ENCODE measurements around the gene HDAC4. TPM values are rescaled to one million over a fixed set of nuclear protein-coding genes. Genes with fewer than 3 reads are reported as not detected.

HDAC4 gene
- total RNA-seq, 1 donor, result 28.3 TPM

DNA sequence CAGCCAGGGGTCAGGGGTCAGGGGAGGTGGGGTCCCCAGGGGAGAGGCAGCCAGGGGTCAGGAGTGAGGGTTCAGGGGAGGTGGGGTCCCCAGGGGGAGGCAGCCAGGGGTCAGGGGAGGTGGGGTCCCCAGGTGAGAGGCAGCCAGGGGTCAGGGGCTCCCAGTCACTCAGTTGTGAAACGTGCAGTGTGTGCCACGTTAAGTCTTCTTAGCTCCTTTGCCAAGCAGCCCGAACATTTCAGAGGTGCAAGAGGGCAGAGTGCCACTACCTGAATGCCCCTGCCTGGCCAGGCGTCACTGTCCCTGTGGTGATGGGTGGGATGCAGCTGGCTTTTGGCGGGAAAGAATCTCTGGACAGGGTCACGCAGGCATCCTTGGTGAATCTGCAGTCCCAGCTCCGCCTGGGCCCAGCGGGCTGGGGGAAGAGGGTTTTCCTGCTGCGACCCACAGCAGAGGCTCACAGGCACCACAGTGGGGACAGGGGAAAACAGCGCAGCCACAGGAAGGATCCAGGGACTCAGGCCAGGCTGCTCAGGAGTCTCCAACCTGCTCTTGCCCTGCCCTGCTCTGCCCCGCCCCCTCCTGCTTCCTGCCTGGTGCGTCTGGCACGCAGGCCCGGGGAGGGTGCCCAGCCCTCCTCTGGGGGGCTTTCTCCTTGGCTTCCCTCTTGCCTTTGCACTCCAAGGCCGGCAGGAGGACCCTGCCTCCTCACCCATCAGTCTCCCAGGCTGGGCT, 364.7 kb downstream of the HDAC4 start:
- TF ChIP-seq, protein P1, sequence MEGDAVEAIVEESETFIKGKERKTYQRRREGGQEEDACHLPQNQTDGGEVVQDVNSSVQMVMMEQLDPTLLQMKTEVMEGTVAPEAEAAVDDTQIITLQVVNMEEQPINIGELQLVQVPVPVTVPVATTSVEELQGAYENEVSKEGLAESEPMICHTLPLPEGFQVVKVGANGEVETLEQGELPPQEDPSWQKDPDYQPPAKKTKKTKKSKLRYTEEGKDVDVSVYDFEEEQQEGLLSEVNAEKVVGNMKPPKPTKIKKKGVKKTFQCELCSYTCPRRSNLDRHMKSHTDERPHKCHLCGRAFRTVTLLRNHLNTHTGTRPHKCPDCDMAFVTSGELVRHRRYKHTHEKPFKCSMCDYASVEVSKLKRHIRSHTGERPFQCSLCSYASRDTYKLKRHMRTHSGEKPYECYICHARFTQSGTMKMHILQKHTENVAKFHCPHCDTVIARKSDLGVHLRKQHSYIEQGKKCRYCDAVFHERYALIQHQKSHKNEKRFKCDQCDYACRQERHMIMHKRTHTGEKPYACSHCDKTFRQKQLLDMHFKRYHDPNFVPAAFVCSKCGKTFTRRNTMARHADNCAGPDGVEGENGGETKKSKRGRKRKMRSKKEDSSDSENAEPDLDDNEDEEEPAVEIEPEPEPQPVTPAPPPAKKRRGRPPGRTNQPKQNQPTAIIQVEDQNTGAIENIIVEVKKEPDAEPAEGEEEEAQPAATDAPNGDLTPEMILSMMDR (IDR thresholded peaks at IDR 0.05; ENCODE audit: insufficient read depth, low read length), result no peak
- no peak for DNase-seq (ENCODE audit: low read depth)
- H3K4me3 ChIP-seq (ENCODE audit: low read depth, low read length), result no peak overlapping the region

DNA sequence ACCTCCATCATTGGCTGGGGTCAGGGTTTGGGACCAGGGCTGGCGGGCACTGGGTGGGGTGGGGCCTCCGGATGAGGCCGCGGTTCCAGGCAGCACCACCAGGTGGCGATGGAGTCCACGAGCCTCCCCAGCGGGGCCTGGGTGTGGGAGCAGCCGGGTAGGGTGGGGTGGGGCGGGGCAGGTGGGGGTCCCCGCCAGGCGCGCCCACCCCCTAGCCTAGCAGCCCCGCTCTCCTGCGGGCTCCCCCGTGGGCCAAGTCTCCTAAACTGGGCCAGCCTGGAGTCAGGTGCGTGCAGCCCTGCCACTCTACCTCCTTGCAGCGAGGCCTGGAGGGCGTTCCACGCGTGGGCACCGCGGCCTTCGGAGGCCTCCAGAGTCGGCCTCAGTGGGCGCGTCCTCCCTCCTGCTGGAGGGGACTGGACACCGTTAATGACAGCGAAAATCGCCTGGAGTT, 365.4 kb downstream of the HDAC4 start:
- H3K4me3 ChIP-seq (ENCODE audit: low read depth, low read length), result no peak overlapping the region
- TF ChIP-seq, protein P1 (IDR thresholded peaks at IDR 0.05; ENCODE audit: insufficient read depth, low read length), result peak; percentile 83
- DNase-seq (ENCODE audit: low read depth), result no peak

DNA sequence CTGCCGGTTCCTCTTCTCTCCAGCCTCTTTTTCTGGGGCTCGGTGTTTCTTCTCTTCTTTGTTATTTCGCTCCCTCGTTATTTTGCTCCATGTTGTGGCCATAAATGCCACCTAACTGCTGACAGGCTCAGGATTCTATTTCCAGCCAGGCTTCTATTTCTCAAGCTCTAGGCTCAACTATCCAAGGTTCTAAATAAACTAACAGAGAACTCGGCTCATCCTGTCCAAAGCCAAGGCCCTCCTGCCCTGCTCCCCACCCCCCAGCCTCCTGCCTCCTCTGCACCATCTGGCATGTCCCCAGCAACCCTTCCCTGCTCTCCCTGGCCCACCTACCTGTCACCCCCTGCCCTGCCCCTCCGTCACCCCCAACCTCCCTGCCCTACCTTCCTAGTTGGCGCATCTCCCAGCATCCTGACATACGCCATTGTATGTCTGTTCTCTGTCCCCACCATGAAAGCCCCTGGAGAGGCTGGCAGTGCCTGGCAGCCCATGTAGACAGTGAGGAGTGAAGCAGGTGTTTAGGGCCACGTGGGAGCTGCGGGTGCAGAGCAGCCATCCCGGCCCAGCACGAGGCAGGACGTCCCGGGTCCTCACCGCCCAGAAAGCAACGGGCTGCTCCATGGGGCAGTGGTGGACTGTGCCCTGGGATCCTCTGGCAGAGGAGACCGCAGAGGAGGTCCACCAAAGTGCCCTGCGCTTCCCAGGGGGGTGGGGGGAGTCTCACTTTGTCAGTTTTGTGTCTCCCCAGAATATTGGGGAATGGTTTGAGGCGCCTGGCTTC, 366.1 kb downstream of the HDAC4 start:
- TF ChIP-seq, protein P1 (IDR thresholded peaks at IDR 0.05; ENCODE audit: insufficient read depth, low read length), result no peak
- no peak overlapping the region for H3K4me3 ChIP-seq (ENCODE audit: low read depth, low read length)
- DNase-seq (ENCODE audit: low read depth), result no peak

DNA sequence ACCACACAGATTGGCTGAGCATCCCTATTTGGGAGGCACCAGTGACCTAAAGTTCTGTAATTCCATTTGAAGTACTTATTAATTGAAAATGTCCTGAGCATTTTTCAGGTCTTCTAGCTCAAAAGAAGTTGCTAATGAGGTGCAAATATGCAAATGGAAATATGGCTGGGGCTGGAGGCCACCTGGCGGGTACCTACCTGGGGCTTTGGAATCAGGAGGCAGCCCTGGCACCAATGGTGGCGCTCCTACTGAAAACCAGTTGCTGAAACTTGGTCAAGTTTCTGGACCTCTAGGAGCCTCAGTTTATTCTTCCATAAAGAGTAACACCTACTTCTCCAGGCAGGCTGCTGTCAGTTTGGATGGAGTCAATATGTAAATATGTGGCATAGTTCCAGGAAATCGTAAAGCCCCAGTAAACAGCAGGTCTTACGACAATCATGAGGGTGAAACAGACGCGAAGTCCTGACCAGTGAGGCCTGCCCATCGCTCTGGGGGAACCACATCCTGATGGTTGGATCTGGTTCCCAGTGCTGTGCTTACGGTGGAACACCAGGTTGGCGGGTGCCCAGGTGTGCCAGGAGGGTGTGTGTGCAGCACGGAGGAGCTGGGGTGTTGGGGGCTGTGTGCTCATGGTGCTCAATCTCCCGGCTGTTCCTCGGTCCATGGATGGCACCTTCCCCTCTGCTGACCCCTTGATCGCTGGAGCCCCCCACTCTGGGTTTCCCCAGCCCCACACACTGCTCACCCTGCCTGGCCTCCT, 366.8 kb downstream of the HDAC4 start:
- no peak overlapping the region for H3K4me3 ChIP-seq (ENCODE audit: low read depth, low read length)
- TF ChIP-seq, protein P1 (IDR thresholded peaks at IDR 0.05; ENCODE audit: insufficient read depth, low read length), result no peak
- no peak for DNase-seq (ENCODE audit: low read depth)

DNA sequence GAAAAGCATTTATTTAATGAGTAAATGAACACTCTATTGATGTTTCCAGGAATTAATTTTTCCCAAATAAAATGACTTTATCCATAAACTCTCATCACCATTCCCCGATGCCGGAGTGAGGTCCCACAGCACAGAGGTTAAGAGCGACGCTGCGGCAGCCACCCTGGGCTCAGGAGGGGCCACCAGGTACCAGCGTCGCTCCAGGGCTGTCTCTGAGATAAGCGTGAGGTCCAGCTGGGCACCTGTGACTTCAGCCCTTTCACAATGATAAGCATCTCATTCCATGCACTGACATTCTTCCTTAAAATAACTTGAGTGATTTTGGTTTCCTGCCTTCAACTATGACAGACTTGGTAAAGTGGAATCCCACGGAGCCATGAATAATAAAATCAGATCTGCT, 370.9 kb downstream of the HDAC4 start:
- TF ChIP-seq, protein P1 (IDR thresholded peaks at IDR 0.05; ENCODE audit: insufficient read depth, low read length), result no peak
- DNase-seq (ENCODE audit: low read depth), result no peak
- no peak overlapping the region for H3K4me3 ChIP-seq (ENCODE audit: low read depth, low read length)

DNA sequence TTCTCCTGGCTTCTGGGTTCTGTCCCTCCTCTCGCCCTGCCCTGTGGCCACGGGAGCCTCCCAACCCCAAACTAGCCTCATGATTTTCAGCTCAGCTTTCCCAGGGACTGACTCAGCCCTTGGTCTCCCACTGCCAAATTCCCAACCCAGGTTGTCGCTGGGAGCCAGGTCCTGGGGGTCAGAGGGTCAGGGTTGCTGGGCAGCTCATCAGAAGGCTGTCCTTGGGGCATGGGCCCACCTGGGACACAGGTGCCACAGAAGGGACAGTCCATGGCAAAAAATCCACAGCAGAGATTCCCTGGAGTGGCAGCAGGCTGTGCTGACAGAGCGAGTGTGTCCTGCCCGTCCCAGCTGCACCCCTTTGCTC, 372.6 kb downstream of the HDAC4 start:
- TF ChIP-seq, protein P1 (IDR thresholded peaks at IDR 0.05; ENCODE audit: insufficient read depth, low read length), result no peak
- no peak for DNase-seq (ENCODE audit: low read depth)
- H3K4me3 ChIP-seq (ENCODE audit: low read depth, low read length), result no peak overlapping the region

All from fibroblast of the aortic adventitia (primary cell).